HG03521 (cell line): ENCODE measurements around the gene SEPTIN10.
"Not testable (repeated sequence)": the region's sequence is repeated elsewhere in the genome, so short reads cannot be mapped to it uniquely, and the experiment has no call there.

Source experiments
- ATAC-seq: cut with Tn5 transposase; IDR thresholded peaks from one replicate; pipeline ENCODE4 v1.9.1; 2021; ENCODE audit warnings: mild to moderate bottlenecking, moderate library complexity; ENCODE audit not compliant: unreplicated experiment

SEPTIN10 gene

DNA sequence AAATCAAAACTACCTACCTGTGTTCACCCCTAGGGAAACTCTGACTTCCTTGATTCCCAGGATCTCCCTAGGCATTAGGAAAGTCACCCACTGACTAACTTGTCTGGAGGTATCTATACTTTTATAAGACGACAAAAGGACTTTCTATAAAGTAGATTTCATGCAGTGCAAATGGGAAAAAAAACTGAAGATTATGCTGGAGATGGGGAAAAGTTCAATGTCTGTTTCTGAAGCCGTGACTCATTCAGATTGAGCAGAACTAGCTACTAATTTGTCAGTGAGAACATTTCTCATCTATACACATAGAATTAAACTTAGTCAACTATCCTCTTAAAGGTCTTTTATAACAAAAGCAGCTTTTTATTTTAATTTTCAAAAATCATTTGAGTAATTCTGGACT lies 6.0 kb downstream of the SEPTIN10 start:
- no peak for ATAC-seq

DNA sequence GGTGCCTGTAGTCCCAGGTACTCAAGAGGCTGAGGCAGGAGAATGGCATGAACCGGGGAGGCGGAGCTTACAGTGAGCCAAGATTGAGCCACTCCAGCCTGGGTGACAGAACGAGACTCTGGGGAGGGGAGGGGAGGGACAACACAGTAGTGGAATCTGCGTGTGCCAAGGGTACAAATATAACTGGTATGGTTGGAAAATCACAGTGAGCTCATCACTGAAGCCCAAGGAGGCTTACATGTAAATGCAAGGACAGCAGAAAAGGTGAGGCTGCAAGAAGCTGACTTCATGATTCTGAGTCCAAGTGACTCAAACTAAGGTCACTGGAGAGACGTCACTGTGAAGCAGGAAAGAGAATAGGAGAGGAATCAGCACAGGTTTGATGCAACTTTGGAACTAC lies 9.2 kb downstream of the SEPTIN10 start:
- no peak for ATAC-seq

DNA sequence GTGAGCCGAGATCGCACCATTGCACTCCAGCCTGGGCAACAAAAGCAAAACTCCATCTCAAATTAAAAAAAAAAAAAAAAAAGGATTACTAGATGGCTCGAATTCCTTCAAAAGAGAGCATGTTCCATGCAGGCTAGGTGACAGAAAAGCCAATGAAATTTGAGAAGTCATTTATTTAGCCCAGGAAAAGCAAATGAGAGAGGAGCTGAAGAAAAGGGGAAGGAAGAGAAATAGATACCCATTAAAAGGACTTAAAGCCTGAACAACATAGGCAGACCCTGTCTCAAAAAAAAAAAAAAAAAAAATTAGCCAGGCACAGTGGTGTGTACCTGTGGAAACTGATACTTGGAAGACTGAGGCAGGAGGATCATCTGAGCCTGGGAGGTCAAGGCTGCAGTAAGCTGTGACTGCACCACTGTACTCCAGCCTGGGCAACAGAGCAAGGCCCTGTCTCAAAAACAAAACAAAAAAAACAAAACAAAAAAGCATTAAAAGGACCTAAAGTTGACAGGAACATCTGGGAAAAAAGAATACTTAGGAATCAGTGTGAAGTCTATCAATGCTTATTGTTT lies 11.1 kb downstream of the SEPTIN10 start:
- no peak for ATAC-seq

DNA sequence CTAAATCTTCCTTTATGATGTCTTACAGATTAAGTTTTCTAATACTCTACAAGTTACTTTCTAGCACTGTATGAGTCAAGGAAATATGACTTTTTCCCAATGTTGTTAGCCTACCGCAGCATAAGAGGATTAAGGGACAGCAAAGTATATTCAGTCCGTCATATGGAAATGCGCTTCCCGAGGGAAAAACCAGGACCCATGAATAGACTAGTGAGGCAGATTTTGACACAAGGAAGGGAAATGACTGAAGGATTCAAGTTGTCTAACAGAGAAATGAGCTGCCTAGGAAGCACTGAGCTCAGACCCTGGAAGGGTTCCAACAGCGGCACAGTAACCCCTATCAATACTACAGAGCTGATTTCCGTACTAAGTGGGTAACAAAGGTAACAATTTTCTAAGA lies 12.0 kb downstream of the SEPTIN10 start:
- ATAC-seq, result no peak

DNA sequence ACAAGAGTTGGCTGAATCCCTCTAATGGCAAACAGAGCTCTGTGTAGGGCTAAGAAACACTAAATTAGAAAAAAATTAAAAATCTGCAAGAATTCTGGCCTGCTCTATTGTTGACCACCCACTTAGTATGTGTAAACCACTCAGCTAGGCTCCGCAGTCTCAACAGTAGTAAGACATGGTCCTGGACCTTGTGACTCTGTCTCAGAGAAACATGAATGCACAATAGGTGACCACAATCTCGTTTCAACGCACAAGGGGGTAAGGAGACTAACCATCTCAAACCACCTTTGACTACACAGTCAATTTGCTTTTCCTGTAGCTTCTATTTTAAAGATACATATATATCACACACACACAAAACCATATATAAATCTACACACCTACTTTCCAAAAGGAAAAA lies 16.5 kb downstream of the SEPTIN10 start:
- ATAC-seq, result no peak

DNA sequence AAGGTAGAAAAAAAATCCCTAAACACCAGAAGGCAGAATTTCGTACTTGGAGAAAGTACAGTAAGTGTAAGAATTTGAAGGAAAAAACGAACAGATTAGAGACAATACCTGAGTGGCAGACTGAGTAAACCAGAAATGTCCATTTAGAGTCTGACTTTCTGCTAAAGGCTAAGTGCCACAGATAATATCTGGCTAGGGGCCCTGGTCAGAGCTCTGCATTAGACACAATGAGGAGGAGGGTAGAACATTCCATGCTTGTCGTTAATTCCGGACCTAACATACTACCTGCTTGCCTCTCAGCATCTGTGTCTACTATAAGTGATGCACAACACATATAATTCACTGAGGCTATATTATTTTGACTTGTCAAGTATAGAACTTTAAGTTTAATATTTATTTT lies 18.1 kb downstream of the SEPTIN10 start:
- ATAC-seq, result no peak

DNA sequence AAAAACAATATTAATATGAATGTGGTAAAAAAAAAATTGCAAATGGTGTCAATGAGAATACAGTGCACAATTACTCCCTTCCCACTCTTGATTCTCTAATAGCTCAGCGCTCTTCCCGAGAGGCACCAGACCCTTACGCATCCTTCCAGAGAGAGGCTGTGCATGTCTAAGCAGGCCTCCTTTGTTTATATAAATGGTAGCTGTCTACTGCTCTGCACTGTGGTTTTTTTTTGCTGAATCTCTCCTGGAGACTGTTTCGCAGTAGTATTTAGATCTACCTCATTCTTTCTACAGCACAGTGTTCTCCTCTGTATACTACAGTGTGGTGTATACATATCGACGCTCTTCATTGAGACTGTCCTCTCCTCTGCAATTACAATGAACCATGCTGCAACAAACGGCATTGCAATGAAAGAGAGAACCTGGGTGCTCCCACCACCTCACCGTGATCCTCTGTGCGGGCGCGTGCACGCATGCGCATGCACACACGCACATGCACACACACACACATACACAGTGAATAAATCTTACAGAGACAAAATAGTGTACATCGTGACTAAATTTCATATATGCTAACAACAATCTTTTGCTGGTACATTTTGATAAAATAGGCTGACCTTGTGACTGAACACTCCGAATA lies 19.4 kb downstream of the SEPTIN10 start:
- no peak for ATAC-seq

DNA sequence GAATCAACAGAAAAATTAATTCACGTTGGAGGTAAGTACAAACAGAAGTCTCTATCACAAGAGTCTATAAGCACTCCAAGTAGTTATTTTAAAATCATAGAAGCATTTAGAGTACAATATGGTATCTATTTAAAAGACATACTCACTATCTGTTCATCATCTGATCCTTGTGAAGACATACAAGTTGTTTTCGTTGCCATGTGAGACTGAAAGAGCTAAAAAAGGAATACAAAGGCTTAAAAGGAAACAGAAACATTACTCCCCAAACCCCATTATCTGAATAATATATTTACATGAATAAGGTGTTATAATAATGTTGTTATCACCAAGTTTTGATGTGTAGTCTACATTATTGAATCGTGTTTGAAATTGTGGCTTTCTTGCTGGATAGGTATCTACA lies 20.9 kb downstream of the SEPTIN10 start:
- ATAC-seq, result no peak

DNA sequence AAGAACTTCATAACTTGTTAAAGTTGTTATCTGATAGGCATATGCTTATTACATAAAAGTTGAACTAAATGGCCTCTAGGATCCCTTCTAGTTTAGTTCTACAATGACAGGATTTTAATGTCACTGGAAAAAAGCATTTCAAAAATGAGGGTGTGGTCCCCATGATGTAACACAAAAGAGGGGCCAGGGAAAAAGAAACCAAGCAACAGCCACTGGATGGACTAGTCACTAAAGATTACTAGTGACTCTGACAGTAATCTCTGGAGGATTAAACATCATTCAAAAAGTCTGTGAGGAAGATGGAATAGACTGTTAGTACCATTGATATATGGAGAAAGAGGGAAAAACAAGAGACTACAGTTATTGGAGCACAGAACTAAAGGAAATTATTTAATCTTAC lies 22.6 kb downstream of the SEPTIN10 start:
- no peak for ATAC-seq

DNA sequence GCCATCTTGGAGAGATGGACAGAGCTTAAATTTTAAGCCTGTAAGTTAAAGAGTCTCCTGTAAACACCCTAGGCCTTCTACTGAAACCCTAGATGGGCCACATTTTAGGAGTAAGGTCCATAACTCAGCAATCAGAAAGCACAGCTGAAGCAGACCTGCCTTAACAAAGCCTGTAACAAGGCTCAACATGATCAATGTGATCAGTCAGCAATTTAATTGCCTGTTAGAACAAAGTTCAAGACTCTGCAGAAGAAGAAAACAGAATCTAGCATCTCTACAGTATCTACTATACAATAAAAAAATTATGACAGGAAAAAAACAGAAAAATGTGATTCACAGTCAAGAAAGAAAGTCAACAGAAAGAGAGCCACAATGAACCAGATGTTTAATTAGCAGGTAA lies 27.1 kb downstream of the SEPTIN10 start:
- ATAC-seq, result no peak

DNA sequence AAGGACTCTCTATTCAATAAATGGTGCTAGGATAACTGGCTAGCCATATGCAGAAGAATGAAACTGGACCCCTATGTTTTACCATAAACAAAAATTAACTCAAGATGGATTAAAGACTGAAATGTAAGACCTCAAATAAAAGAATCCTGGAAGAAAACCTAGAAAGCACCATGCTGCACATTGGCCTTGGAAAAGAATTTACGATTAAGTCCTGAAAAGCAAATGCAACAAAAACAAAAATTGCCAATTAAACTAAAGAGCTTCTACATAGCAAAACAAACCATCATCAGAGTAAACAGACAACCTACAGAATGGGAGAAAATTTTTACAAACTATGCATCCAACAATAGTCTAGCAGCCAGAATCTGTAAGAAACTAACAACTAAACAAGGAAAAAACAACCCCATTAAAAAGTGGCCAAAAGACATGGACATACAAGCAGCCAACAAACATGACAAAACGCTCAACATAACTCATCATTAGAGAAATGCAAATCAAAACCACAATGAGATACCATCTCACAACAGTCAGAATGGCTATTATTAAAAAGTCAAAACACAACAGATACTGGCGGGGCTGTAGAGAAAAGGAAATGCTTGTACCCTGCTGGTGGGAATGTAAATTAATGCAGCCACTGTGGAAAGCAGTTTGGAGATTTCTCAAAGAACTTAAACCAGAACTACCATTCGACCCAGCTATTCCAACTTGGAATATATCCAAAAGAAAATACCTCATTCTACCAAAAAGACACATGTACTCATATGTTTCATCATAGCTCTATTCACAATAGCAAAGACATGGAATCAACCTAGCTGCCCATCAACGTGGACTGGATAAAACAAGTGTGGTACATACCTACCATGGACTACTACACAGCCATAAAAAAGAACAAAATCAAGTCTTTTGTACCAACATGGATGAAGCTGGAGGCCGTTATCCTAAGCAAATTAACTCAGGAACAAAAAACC lies 30.6 kb downstream of the SEPTIN10 start:
- ATAC-seq, result no peak

DNA sequence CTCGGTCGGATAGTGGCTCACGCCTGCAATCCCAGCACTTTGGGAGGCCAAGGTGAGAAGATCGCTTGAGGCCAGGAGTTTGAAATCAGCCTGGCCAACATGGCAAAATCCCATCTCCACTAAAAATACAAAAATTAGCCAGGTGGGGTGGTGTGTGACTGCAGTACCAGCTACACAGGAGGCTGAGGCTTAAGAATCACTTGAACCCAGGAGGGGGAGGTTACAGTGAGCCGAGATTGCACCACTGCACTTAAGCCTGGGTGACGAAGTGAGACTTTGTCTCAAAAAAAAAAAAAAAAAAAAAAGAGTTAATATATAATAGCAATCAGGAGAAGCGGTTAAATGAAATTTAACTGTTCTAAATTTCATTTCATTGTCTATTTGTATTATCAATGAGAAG lies 36.1 kb downstream of the SEPTIN10 start:
- ATAC-seq, result not testable (repeated sequence)

DNA sequence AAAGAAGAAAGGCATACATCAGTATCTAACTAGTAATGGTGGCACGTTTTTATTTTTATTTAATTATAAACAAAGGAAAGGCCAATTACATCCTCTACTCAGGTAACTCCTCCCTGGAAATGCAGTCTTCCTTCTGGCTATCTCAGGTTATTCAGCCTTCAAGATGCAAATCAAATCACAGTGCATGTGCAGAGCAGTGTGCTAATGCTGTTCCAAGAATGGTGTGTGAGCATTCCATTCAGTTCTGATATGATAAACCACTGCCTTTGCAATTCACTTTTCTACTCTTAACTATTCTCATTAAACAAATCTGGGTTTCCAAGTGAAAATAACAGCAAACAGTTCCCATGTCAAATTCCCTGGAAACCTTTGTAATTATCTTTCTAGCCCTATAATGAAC lies 38.4 kb downstream of the SEPTIN10 start:
- ATAC-seq, result no peak

DNA sequence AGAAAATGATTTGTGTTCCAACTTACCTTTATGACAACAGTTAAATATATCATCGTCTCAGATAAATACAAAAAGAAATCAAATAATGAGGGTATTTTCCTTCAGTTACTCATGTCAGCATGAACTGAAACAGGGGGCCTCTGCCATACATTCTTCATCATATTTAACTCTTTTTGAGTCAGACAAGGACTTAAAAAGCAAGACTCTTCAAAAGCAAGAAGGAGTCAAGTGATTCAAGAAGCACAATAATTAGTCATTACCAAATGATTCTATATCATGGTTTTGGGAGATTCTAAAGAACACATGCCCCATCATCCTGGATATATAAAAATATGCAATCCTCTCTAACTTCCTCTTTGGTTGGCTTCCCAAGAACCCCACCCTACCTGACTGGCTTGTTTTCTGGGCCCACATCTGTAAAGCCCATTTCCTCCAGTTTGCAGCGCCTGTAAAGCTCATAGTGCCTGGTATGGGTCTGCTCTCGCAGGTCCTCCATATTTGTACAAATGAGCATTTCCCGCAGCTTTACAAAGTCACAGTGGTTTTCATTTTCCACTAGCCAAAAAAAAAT lies 49.7 kb downstream of the SEPTIN10 start:
- no peak for ATAC-seq

DNA sequence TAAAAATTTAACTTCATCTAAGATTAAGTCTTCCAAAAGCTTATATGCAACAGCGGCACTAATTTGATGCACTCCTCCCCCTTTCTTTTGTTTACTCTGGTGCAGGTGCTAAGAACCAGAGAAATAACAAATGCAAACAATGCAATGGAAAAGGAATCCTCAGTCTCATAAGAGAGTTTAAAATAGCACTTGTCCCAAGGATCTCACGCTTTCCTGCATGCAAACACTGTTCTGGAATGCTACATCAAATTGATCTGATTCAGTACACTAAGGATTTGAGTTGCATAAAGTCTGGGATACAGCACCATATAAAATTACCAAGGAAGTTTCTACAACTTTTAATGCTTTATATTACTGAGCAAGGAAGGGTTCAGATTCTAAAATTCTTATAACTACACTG lies 50.5 kb downstream of the SEPTIN10 start:
- ATAC-seq, result no peak

DNA sequence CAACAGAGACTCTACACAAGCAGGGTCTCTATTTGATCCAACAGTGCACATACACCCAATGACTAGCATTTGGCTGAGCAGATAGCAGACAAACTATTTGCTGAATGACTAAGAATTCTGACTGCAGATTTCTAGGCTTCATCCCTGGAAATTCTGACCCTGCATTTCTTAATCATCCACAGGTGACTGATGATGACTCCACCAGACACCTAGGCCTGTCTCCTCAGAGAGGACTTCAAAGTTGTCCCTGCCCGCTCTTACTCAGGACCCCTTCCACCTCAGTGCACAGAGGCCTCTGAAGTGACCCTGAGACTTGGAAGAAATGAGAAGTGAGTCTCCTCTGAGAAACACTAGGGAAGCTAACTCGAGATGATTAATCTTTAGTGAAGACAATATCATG lies 51.3 kb downstream of the SEPTIN10 start:
- ATAC-seq, result no peak

DNA sequence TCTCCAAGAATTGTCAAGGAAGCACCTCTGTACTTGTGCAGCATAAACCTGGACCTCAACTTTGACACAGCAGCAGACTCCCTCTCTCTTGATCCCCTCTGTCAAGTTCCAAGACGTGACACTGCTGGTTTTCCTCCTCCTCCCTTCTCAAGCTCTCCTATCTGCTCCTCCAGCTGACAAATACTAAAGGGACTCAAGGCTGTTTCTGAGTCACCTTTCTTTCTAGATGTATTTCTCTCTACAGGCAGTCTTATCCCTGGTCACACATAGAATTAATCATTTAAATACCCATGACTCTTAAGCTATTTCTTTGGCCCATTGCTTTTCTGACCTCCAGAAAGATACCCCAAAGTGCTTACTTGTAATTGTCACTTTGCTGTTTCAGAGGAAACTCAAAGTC lies 53.5 kb downstream of the SEPTIN10 start:
- ATAC-seq, result no peak

DNA sequence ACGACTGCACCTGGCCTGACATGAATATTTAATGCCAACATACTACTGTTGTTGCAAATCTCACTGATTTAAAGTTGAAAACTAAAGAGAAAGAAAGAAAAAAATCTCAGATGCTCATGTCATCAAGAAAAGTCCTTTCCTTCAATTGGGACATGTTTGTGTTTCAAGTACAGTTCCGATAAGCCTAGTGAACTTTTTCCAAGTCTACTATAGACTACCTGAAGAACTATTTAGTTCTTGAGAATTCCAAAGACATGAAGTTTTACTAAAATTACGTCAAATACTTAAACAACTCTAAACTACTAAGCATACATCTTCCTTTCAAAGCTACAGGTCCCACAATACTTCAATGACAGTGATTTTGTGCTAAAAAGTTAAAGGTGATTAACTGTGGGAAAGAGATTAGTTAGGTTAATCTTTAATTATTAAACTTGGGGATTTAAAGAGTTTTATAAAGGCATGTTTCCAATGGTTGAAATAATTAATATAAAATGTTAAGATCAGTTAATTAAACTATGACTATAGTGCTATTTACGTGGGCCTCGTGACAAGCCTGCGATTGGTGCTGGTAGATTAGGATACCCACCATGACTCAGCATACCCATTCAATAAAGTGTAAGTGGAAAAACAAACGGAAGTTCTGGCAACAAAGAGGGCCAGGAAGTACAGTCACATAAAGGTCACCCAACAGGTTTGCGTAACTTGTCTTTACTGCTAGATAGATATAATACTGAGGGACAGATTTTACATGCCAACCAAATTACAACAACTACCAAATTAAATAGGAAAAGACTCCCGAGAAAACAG lies 55.5 kb downstream of the SEPTIN10 start:
- ATAC-seq, result no peak

DNA sequence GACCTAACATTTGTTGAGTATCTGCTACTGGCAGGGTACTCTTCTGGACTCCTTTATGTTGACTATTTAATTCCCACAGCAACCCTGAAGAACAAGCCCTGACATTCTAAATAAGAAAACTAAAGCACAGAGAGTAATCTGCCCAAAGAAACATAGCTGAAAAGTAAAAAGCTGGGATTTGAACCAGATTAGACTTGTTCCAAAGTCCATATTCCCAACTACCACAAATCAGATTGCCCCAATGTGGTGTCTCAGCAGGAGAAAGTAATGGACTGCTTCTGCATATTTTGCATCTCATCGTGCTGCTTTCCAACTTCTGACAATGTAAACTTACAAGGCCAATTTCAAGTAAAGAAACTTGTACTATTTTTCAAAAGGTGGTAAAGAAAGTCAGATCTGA lies 56.5 kb downstream of the SEPTIN10 start:
- ATAC-seq, result no peak

DNA sequence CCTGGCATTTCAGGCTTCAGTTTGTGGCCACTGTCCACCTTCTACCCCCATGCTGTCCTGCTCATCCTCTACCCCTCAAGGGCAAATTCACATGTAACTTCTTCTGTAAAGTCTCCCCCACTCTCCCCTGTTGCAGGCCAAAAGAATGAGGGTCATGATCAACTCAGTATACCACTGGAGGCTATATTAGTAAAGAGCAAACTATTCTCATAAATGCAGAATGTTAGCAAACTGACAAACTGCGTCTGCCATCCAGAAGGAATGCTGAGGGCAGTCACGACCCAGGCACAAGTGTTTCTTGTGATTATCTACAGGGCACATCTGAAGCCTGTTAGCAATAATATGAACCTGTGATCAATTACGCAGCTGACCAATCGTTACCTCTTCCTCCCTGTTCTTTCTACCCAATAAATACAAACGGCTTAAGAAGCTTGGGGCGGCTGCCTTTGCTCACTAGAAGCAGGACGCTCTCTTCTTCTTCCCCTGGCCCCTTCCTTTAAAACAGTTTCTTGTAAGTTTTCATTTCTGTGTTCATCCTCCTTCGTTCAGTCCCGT lies 58.3 kb downstream of the SEPTIN10 start:
- ATAC-seq, result no peak

DNA sequence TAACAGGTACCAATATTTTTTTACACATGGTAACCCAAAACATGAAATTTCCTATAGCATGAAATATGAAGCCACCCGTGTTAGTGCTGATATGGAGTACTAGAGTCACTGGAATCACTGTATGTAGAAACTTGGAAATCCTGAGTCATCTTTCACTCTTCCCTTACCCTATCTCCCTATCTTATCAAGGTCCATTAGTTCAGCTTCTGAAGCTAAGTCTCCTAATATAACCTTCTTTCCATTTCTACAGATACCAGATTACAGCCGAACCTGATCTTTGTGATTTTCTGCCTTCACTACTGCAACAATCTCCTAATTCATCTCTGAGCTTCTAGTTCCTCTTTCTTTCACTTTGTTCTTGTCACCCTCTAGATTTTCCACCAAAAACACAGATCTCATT lies 59.0 kb downstream of the SEPTIN10 start:
- ATAC-seq, result no peak
